ENCODE data around the gene PPM1A. TPM values are rescaled to one million over a fixed set of nuclear protein-coding genes. Genes with fewer than 3 reads are reported as not detected.

Gene PPM1A
- total and polyA plus RNA-seq, 2 of the 8 experiments (the other 6 are each of a cell fraction or from before 2014, with no cell fraction given) = 14.0 to 51.2 TPM

- H3K79me1 ChIP-seq (ENCODE audit: low read depth, low read length) = no peaks in the 10 kb centered on the region
- H3K9ac ChIP-seq (replicated peaks in 1 of 4; ENCODE audit: extremely low read depth in 1 of 4, low read depth in 3 of 4, low read length in 3 of 4) = no peak overlapping the region
- H3K27me3 ChIP-seq (replicated peaks in 1 of 4; ENCODE audit: control insufficient read depth in 3 of 4, extremely low read depth in 1 of 4, insufficient read depth in 3 of 4, low read length in 3 of 4) = no peaks in the 10 kb centered on the region; a peak in 1 of 7 replicates
- H4K5ac ChIP-seq (ENCODE audit: insufficient read length, low read depth, low read length) = no peak overlapping the region
- H3K23me2 ChIP-seq (ENCODE audit: low read depth, low read length) = no peaks in the 10 kb centered on the region
- FAIRE-seq = no peak
- H2BK12ac ChIP-seq (ENCODE audit: low read depth, low read length) = no peak overlapping the region
- 88% methylated on average over 1 of the region's 1 CpG; no CpG with 5 or more reads in 1 of the 2 experiments for WGBS, 2 experiments (ENCODE audit: extremely low coverage in 1 of 2, insufficient coverage in 1 of 2, insufficient read length in 1 of 2, insufficient replicate concordance in 2 of 2, low coverage in 1 of 2, low lambda C conversion rate in 2 of 2, missing lambda C conversion rate in 1 of 2)
- H2BK120ac ChIP-seq (replicated peaks; ENCODE audit: low read depth, low read length) = no peak overlapping the region
- H3K27ac ChIP-seq (ENCODE audit: low read depth, low read length) = no peak overlapping the region
- no peak overlapping the region for H3K23ac ChIP-seq (ENCODE audit: insufficient read length)
- no peak overlapping the region for H3K4me3 ChIP-seq (ENCODE audit: extremely low read depth in 1 of 4, insufficient read depth in 2 of 4, low read depth in 3 of 4, low read length in 4 of 4)
- H2BK5ac ChIP-seq (ENCODE audit: low read depth, low read length) = no peak overlapping the region
- no peaks in the 10 kb centered on the region for H3K4me1 ChIP-seq (replicated peaks in 1 of 4; ENCODE audit: control insufficient read depth in 3 of 4, insufficient read depth in 4 of 4, low read length in 3 of 4)
- H4K20me1 ChIP-seq (replicated peaks in 1 of 2; ENCODE audit: control insufficient read depth in 1 of 2, insufficient read depth in 2 of 2, low read length in 2 of 2) = no peaks in the 10 kb centered on the region
- H3K18ac ChIP-seq (ENCODE audit: extremely low read depth, low read length) = no peak overlapping the region
- no peak overlapping the region for H3K56ac ChIP-seq (replicated peaks; ENCODE audit: insufficient read length, low read depth, low read length)
- H4K91ac ChIP-seq (replicated peaks; ENCODE audit: insufficient read length, low read length) = no peak overlapping the region
- no peak overlapping the region for H2BK15ac ChIP-seq (ENCODE audit: low read length)
- no peak overlapping the region for H3K14ac ChIP-seq (ENCODE audit: insufficient read length)
- no peak overlapping the region for H2BK20ac ChIP-seq (ENCODE audit: low read length)
- H2AFZ ChIP-seq (ENCODE audit: low read length) = no peak overlapping the region
- H4K8ac ChIP-seq (ENCODE audit: extremely low read depth, insufficient read depth, low read length) = no peak overlapping the region
- H3K36me3 ChIP-seq (ENCODE audit: control insufficient read depth in 2 of 4, insufficient read depth in 4 of 4, low read length in 3 of 4) = no peaks in the 10 kb centered on the region
- H2AK5ac ChIP-seq (ENCODE audit: low read depth, low read length) = no peak overlapping the region
- CTCF ChIA-PET (ENCODE audit: partially characterized antibody) = no interaction called here
- no peak overlapping the region for H3K4ac ChIP-seq (replicated peaks; ENCODE audit: insufficient read length, low read depth, low read length)
- H3K9me3 ChIP-seq (ENCODE audit: insufficient read depth in 2 of 2, low read depth in 1 of 2, low read length in 1 of 2) = peaks cover 0 to 1% of the 10 kb centered on the region in 2 experiments; a peak in 2 of 4 replicates
- POLR2A ChIA-PET (ENCODE audit: partially characterized antibody) = no interaction called here
- no peak for DNase-seq (ENCODE audit: low read depth in 1 of 2, low spot score in 2 of 2)
- H3K4me2 ChIP-seq (ENCODE audit: insufficient read depth in 1 of 2, low read depth in 2 of 2, low read length in 2 of 2) = no peak overlapping the region
- H3K79me2 ChIP-seq (ENCODE audit: control insufficient read depth in 1 of 2, insufficient read depth in 2 of 2, low read length in 2 of 2) = no peaks in the 10 kb centered on the region
- TF ChIP-seq CHD7 (IDR thresholded peaks at IDR 0.05; ENCODE audit: insufficient replicate concordance, low read length) = no peak
Observed at GRCh38 chr14:60227291-60227690, 21.7 kb upstream of the PPM1A start.

Measured in H1 (cell line).